DOHH2 (cell line): ENCODE measurements around the gene S100A14.

Experiments
- H3F3A ChIP-seq: fragments of 200-600 bp; sonication (generic), shearing (Covaris generic); 2 replicates; pipeline ENCODE4 v1.6.0; 2016; ENCODE audit warnings: antibody characterized with exemption, mild to moderate bottlenecking; ENCODE audit not compliant: control insufficient read depth, insufficient read depth
- H3K27ac ChIP-seq: fragments of 200-600 bp; sonication (generic); 2 replicates; pipeline ENCODE4 v1.5.1; 2014; ENCODE audit warnings: low read depth, mild to moderate bottlenecking, low read length, moderate library complexity
- H3K27me3 ChIP-seq: fragments of 200-600 bp; sonication (generic); 2 replicates; pipeline ENCODE4 v1.6.1; 2014; ENCODE audit warnings: mild to moderate bottlenecking, low read length, mixed read lengths; ENCODE audit not compliant: control insufficient read depth
- H3K36me3 ChIP-seq: fragments of 200-600 bp; sonication (generic); 2 replicates; pipeline ENCODE4 v1.6.1; 2014; ENCODE audit warnings: mild to moderate bottlenecking, low read length, moderate library complexity, mixed read lengths; ENCODE audit not compliant: control insufficient read depth
- H3K4me1 ChIP-seq: fragments of 200-600 bp; sonication (generic); 2 replicates; pipeline ENCODE4 v1.6.1; 2014; ENCODE audit warnings: mild to moderate bottlenecking, low read length, mixed read lengths; ENCODE audit not compliant: control insufficient read depth
- H3K4me2 ChIP-seq: fragments of 200-600 bp; sonication (generic); 2 replicates; pipeline ENCODE4 v1.6.0; 2014; ENCODE audit warnings: mild to moderate bottlenecking, low read length, moderate library complexity
- H3K4me3 ChIP-seq: fragments of 200-600 bp; sonication (generic); 2 replicates; pipeline ENCODE4 v1.5.1; 2014; ENCODE audit warnings: mild to moderate bottlenecking, low read length, mixed read lengths
- H3K79me2 ChIP-seq: fragments of 200-600 bp; sonication (generic); 2 replicates; pipeline ENCODE4 v1.6.1; 2014; ENCODE audit warnings: mild to moderate bottlenecking, low read length, mixed read lengths; ENCODE audit not compliant: control insufficient read depth
- H3K9me2 ChIP-seq: fragments of 200-600 bp; sonication (generic); replicated peaks from 2 replicates; pipeline ENCODE4 v1.6.1; 2014; ENCODE audit warnings: mild to moderate bottlenecking, low read length, mixed read lengths; ENCODE audit not compliant: control insufficient read depth
- H3K9me3 ChIP-seq: fragments of 200-600 bp; sonication (generic); 2 replicates; pipeline ENCODE4 v1.6.1; 2014; ENCODE audit warnings: antibody characterized with exemption, low read length, mixed read lengths; ENCODE audit not compliant: control insufficient read depth, insufficient read depth
- H4K20me1 ChIP-seq: fragments of 200-600 bp; sonication (generic); 2 replicates; pipeline ENCODE4 v1.6.0; 2014; ENCODE audit warnings: low read depth, mild to moderate bottlenecking, antibody characterized with exemption, low read length, moderate library complexity; ENCODE audit not compliant: control insufficient read depth, insufficient read depth
- CTCF ChIP-seq: fragments of 200-600 bp; sonication (generic); IDR thresholded peaks from one replicate; pipeline ENCODE4 v1.5.1; 2014; ENCODE audit warnings: antibody characterized with exemption, mild to moderate bottlenecking, low read depth, low read length; ENCODE audit not compliant: poor library complexity, severe bottlenecking
- EZH2phosphoT487 ChIP-seq: fragments of 200-600 bp; sonication (generic); IDR thresholded peaks from 2 replicates; pipeline ENCODE4 v1.6.1; 2017; ENCODE audit warnings: borderline replicate concordance, mild to moderate bottlenecking, antibody characterized with exemption, low read length, moderate library complexity, mixed read lengths

Gene S100A14

GRCh38 chr1:153608742-153609584 lies 7.2 kb downstream of the S100A14 start:
- Histone ChIP-seq H3K4me3 (no peak overlapping the region), H3K9me2 (no peaks in the 10 kb centered on the region), H3F3A (no peaks in the 10 kb centered on the region), H3K4me1 (peaks cover 4% of the 10 kb centered on the region; the same call in 1 of the 2 replicates), H3K79me2 (no peaks in the 10 kb centered on the region), H4K20me1 (no peaks in the 10 kb centered on the region), H3K27me3 (no peaks in the 10 kb centered on the region), H3K27ac (no peak overlapping the region), H3K9me3 (no peaks in the 10 kb centered on the region), H3K36me3 (no peaks in the 10 kb centered on the region), H3K4me2 (no peak overlapping the region)
- no peak for TF ChIP-seq EZH2phosphoT487
- TF ChIP-seq CTCF: no peak

GRCh38 chr1:153608089-153608682 lies 7.9 kb downstream of the S100A14 start:
- no peak overlapping the region for H3K4me3 ChIP-seq
- H3K9me2 ChIP-seq: no peaks in the 10 kb centered on the region
- H3K4me2 ChIP-seq: no peak overlapping the region
- no peaks in the 10 kb centered on the region for H3K36me3 ChIP-seq
- H4K20me1 ChIP-seq: no peaks in the 10 kb centered on the region
- no peak for TF ChIP-seq EZH2phosphoT487
- TF ChIP-seq CTCF: no peak
- H3F3A ChIP-seq: no peaks in the 10 kb centered on the region
- H3K4me1 ChIP-seq: peaks cover 5% of the 10 kb centered on the region; the same call in 1 of the 2 replicates
- no peaks in the 10 kb centered on the region for H3K27me3 ChIP-seq
- H3K27ac ChIP-seq: no peak overlapping the region
- H3K9me3 ChIP-seq: no peaks in the 10 kb centered on the region
- H3K79me2 ChIP-seq: no peaks in the 10 kb centered on the region

- Histone ChIP-seq H3K4me1 (peaks cover 5% of the 10 kb centered on the region; the same call in 1 of the 2 replicates), H3K4me3 (no peak overlapping the region), H3K9me2 (no peaks in the 10 kb centered on the region), H4K20me1 (no peaks in the 10 kb centered on the region), H3K4me2 (no peak overlapping the region), H3K36me3 (no peaks in the 10 kb centered on the region), H3F3A (no peaks in the 10 kb centered on the region), H3K27me3 (no peaks in the 10 kb centered on the region), H3K27ac (no peak overlapping the region), H3K9me3 (no peaks in the 10 kb centered on the region), H3K79me2 (no peaks in the 10 kb centered on the region)
- TF ChIP-seq EZH2phosphoT487: no peak
- TF ChIP-seq CTCF: no peak
Observed at GRCh38 chr1:153607381-153607780, 8.7 kb downstream of the S100A14 start.
